Frontal cortex (tissue), 4 donors: ENCODE measurements around the gene LTC4S. TPM values are rescaled to one million over a fixed set of nuclear protein-coding genes. Genes with fewer than 3 reads are reported as not detected.
"Not testable (repeated sequence)": the region's sequence is repeated elsewhere in the genome, so short reads cannot be mapped to it uniquely, and the experiment has no call there.

Experiments used
- DNase-seq, 2 donors: peaks; one replicate each; pipeline ENCODE4 v3.0.0; 2012; ENCODE audit warnings: low spot score in 2 of 2
- FAIRE-seq: peaks from 2 replicates; lab custom pipeline; 2012; peaks lifted over from hg19 to GRCh38; lab: Jason Lieb, UNC
- total RNA-seq: library from RNA; depleted of rRNA; stranded (reverse); fragments of >200 nt; gene quantifications from one replicate; pipeline ENCODE4 v1.2.3, GENCODE V29; 2014
- donor health status: control.
- donor health status: control.
- donor health status: control.

LTC4S gene
- total RNA-seq, 1 donor from 2014 or later: 1.6 TPM

DNA sequence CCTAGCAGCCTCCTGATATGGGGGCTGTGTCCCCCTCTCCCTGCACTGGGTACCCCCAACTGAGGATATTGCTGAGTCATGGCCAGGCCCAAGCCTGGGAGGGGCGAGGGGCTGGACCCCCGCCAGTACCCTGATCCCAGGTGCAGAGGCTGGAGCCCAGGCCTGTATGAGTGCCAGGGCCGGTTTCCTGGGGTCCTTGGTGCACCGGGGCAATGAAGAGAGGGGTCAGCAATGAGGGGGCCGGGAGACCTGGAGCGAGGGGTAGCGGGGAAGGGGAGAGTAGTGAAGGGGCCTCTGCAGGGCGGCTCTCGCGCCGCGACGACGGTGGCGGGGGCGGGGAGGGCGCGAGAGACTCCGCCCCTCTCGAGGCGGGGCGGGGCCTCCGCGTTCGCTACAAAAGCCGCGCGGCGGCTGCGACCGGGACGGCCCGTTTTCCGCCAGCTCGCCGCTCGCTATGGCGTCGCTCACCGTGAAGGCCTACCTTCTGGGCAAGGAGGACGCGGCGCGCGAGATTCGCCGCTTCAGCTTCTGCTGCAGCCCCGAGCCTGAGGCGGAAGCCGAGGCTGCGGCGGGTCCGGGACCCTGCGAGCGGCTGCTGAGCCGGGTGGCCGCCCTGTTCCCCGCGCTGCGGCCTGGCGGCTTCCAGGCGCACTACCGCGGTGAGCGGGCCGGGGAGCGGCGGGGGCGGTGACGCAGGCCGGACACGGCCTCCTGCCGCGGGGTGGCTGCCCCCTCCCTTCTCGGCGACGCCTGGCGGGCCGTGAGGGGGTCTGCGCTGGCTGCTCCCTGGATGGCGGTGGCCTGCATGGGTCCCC lies 26.9 kb downstream of the LTC4S start, which contains the start of gene SQSTM1:
SQSTM1 (plus strand) TSS at position 423 of the 815 bp plus-strand sequence; CDS start at position 455, 32 bp downstream.
- FAIRE-seq (no peak), DNase-seq (peak; percentile 95 to 98)

DNA sequence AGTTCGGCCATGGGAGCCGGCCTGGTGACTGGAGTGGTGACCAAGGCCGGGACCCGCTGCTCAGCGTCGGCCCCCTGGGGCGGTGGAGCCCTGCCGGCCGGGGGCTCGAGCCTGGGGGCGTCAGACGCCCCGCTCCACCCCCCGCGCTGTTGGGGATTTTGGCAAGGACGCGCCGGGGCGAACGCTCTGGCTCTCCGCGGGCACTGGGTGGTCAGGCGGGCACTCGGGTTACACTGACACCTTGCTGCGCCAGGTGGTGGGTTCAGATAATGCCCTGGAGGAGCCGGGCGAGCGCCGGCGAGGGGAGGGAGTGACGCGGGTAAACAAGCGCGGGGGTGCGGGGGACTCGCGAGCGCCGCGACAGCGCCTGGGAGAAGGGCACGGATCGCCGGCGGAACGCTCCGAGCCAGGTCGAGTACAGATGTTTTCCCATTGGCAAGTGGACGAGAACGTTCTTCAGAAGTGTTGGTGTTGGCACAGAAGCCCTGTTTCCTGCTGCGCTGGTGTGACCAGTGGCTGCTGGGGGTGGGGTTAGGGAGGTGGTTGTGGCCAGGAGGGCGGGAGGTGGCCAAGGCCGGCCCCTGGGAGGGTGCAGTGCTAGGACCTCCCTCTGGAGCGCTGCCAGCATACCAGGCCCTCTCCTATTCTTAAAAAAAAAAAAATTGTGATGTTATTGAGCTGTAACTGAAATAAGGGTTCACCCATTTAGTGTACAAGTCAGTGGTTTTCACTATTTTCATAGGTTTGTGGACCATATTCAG lies 27.7 kb downstream of the LTC4S start:
- FAIRE-seq (no peak), DNase-seq (peak; percentile 85 to 93)

DNA sequence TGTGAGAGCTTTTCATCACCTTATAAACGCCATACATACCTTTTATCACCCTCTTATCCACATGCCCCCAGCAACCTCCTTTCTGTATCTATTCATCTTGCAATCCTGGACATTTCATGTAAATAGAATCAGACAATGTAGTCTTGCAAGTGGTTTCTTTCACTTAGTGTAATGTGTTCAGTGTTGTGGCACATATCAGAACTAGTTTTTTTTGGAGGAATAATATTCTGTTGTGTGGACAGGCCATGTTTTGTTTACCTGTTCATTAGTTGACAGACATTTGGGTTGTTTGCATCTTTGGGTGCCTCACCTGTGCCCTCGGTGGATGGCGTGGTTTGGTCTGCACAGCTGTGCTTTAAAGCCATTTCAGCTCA lies 28.3 kb downstream of the LTC4S start:
- no peak for FAIRE-seq

DNA sequence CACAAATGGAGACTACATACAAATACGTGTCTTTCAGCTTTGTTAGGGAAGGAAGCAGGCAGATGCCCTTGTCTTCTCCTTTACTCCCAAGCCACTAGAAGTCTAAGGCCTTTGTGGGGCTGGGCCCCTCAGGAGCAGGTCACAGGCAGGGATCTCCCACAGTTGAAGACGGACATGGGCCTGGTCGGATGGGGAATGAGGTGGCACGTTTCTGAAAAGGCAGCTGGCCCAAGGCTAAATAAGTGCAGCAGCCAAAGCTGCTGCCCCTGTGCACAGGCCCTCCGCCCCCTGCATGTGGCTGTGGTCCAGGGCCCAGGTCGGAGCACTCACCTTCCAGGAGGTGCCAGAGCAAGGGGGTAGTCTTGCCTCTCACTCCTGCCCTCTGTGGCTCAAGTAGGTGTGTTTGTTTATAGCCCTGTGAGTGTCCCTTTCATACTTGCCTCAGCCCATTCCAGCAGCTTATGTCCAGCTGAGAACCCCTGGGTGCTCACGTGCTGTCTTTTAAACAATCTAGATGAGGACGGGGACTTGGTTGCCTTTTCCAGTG lies 28.7 kb downstream of the LTC4S start:
- DNase-seq: no peak
- no peak for FAIRE-seq

More for the DNA sequence above, 28.3 kb downstream of the LTC4S start:
- DNase-seq: no peak

DNA sequence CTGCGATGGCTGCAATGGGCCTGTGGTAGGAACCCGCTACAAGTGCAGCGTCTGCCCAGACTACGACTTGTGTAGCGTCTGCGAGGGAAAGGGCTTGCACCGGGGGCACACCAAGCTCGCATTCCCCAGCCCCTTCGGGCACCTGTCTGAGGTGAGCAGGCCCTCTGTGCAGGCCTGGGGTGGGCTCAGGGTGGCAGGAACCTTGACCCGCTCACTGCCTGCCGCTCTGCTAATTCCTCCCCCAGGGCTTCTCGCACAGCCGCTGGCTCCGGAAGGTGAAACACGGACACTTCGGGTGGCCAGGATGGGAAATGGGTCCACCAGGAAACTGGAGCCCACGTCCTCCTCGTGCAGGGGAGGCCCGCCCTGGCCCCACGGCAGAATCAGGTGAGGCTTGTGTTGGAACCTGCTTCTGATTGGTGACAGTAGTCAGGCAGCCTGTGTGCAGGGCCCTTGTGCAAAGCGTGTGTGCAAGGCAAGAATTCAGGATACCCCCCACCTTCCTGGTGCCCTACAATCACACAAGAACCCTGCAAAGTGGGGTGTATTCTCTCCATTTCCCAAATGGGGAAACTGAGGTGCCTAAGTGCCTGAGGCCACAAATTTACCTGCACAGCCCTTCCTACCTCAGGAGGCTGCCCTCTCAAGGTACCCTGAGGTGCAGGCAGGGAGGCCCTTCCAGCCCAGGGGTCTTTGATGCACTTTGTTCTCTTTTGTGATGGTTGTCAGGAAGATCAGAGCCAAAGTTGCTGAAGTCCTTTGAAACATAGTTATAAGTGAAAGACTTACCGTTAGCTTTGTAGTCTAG lies 30.4 kb downstream of the LTC4S start:
- DNase-seq (no peak), FAIRE-seq (no peak)

DNA sequence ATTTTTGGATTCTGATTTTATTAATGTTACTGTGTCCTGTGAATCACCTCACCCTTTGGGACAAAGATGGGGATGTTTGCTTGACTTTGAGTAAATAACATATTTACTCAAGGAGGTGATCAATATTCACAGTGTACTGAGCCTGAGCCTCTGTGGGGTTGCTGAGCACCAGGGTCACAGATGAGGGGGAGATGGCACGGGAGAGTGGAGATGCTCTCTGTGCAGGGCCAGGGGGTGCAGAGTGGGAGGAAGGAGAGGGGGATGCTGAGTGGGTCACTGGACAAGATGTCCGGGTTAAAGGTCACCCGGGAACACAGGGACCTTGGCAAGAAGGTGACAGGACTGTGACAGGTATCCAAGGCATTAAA lies 30.9 kb downstream of the LTC4S start:
- no peak for FAIRE-seq
- no peak for DNase-seq

DNA sequence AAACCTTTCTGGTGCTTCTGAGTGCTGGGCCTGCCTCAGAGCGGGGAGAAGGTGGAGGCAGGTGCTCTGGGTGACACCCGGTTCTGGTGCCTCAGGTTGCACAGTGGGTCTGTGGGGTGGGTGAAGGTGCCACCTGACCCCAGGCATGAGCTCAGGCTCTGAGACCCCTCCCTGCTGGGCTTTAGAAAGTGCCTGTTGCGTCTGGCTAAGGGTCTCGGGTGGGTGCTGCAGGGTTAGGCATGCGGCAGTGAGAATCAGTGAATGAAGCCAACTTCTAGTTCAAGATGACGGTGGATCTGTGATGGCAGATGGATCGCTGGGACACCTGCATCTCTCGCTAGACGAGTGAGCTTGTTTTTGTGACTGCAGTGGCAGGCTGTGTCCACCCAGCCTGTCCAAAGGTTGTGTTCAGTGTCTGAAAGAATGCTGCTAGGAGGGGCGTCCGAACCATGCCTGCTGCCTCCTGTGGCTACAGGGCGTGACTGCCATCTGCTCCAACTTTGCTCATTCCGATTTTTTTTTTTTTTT lies 31.9 kb downstream of the LTC4S start:
- no peak for FAIRE-seq
- DNase-seq: no peak

DNA sequence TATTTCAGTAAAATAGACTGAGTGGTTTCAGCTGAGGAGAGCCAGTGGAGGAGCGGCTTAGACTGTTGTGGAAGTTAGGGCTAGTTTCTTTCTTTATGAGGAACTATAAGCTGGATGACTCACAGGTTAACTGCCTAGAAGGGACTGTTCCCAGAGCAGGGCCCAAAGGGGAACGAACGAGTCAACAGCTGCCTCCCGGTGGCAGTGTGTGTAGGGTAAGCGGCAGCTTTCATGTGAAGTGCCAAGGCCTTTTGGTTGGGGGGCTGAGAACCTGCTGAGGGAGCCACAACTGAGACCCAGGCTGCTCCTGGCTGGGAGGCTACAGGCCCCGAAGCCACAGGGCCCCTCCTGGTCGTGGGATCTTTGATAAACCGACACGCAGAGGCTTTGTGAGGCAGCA lies 33.9 kb downstream of the LTC4S start:
- no peak for DNase-seq

DNA sequence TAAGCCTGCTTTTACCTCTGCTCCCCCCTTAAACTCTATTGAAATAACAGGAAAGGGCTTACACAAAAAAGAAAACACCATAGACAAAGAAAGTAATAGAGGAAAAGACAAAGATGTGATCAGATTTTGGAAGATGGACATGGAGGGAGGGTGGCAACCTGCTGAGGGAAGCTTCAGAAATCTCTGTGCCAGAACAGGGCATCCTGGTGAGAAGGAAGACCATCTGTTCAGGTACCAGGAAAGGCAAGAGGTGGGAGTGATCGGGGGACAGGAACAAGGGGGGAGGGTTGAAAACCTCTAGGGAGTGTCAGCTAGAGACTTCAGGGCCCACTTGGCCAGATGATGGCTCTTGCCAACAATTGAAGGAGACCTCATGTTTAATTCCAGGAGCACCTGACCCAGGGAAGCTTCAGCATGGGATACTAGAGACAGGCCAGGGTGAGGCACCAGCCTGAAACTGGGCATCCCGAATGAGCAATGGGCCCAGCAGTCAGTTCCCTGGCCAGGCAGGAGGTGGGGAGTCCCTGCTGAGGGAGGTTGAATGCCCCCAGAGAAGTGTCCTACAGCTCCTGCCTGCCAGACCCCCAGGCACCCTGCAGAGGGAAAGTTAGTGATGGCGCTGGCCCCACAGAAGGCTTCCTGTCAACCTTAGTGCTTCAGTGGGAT lies 35.1 kb downstream of the LTC4S start:
- DNase-seq (no peak), FAIRE-seq (no peak)

More for the DNA sequence above, 33.9 kb downstream of the LTC4S start:
- no peak for FAIRE-seq

DNA sequence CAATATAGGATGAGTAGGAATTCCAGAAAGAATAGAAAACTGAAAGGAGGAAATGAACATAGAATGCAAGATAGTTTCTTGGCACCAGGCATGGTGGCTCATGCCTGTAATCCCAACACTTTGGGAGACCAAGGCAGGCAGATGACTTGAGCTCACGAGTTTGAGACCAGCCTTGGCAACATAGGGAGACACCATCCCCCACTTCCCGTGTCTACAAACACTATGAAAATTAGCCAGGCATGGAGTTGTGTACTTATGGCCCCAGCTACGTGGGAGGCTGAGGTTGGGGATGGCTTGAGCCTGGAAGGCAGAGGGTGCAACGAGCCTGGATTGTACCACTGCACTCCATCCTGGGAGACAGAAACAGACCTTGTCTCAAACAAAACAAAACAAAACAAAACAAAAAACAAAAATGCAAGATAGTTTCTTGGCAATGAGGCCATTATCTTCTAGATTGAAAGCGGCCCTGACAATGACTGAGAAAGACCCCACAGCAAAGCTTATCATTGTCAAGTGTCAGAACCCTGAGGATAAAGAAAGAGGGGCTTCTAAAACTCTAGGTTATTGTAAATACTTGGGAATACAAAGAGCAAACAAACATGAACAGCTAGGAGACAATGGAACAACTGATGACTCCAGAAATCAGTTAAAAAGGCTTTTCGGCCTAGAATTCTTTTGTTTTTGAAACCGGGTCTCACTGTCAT lies 36.1 kb downstream of the LTC4S start:
- FAIRE-seq: no peak

DNA sequence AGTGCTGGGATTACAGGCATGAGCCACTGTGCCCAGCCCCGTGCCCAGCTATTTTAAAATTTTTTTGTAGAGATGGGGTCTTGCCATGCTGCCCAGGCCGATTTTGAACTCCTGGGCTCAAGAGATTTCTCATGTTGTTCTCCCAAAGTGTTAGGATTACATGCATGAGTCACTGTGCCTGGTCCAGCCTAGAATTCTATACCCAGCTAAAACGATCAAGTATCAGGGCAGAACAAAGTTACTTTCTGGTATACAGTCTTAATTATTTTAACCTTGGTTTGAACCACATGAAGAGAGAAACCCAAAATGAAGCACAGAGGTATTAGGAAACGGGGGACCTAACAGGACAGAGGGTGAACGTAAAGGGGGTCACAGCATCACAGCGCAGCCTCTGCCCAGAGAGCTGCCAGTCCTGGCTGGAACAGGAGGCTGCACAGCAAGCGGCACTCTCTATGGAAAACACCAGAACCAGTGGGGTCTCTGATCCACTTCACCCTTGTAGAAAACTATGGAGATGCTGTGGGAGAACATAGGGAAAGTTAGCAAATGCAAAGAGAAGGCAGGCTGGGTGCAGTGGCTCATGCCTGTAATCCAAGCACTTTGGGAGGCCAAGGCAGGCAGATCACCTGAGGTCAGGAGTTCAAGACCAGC lies 37.2 kb downstream of the LTC4S start:
- FAIRE-seq: no peak

More for the DNA sequence above, 36.1 kb downstream of the LTC4S start:
- DNase-seq: no peak

DNA sequence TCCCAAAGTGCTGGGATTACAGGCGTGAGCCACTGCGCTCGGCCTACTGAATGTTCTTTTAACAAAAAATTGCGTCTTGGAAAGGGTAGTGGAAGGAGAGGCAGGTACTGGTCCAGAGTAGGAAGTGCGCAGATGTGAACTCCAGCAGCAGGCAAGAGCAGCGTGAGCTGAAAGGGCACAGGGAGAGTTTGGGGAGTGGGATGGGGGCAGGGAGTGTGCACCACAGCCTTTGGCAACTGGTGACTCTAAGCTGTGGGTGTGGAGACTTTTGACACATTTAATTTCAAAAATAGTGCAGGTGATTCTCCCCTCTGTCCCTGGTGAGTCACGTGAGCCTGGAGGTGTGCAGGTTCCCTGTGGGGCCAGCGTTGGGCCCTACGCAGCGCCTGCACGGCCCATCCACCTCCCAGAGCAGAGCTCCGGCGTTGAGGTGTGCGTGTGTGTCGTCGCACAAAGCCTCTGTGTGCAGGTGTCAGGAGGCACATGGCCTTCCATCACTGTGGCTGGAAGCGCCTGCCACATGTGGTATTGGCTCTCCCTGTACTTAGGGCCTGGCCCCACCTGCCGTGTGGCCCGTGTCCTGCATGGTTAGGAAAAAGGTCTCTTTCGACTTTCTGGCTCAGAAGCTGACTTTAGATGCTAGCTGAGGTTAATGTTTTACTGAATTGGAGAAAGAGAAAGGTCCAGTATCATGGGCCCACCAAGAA lies 38.4 kb downstream of the LTC4S start:
- FAIRE-seq (no peak), DNase-seq (no peak)

More for the DNA sequence above, 37.2 kb downstream of the LTC4S start:
- no peak for DNase-seq

DNA sequence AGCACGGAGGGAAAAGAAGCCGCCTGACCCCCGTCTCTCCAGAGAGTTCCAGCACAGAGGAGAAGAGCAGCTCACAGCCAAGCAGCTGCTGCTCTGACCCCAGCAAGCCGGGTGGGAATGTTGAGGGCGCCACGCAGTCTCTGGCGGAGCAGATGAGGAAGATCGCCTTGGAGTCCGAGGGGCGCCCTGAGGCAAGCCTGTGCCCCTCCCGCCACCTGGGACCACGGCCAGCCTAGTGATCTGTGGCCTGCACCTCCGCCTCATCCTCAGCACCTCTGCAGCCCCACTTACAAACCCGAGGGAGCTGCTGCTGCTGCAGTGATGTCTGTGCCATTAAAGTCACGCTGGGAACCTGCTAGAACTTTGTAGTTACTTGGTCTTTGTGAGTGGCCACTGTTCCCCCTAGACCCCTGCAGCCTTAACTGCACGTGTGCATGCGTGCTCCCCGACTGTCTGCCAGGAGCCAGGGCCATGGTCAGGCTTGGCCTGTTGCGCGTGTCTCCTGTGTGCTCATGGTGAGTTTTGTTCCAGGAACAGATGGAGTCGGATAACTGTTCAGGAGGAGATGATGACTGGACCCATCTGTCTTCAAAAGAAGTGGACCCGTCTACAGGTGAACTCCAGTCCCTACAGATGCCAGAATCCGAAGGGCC lies 39.4 kb downstream of the LTC4S start:
- no peak for DNase-seq

DNA sequence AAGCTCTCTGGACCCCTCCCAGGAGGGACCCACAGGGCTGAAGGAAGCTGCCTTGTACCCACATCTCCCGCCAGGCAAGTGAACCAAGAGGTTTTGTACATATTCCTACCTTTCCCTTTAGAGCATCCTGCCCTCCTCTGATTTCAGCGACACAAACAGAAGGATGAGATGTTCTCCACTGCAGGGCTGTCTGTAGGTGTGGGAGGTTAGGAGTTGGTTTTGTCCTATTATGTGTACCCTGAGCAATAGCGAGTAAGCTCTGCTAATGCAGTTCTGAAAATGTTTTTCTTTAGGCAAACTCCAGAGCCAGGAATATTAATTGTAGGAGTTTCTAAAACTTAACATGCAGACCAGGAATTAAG lies 39.9 kb downstream of the LTC4S start:
- FAIRE-seq (no peak), DNase-seq (no peak)

More for the DNA sequence above, 39.4 kb downstream of the LTC4S start:
- FAIRE-seq: no peak

DNA sequence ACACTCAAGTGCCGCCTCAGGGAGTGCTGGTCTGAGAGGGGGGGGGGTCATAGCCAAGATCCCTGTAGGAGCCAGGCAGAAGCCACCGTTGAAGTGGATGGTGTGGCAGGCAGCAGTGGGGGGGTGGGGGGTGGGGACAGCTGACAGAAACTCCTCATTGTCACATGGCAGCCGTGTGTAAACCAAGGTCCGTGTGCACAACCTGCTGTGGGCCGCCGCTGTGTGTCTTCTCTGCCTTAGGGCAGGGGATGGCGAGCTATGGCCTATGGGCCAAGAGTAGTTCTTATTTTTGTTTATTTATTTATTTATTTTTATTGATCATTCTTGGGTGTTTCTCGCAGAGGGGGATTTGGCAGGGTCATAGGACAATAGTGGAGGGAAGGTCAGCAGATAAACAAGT lies 40.3 kb downstream of the LTC4S start:
- DNase-seq: no peak
- no peak for FAIRE-seq

DNA sequence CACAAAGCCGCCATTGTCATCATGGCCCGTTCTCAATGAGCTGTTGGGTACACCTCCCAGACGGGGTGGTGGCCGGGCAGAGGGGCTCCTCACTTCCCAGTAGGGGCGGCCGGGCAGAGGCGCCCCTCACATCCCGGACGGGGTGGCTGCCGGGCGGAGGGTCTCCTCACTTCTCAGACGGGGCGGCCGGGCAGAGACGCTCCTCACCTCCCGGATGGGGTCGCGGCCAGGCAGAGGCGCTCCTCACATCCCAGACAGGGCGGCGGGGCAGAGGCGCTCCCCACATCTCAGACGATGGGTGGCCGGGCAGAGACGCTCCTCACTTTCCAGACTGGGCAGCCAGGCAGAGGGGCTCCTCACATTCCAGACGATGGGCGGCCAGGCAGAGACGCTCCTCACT lies 41.1 kb downstream of the LTC4S start:
- not testable (repeated sequence) for DNase-seq, FAIRE-seq
